B cell (primary cell): ENCODE data around the gene HOMEZ. TPM values are rescaled to one million over a fixed set of nuclear protein-coding genes. Genes with fewer than 3 reads are reported as not detected.
"Not testable (repeated sequence)": the region's sequence is repeated elsewhere in the genome, so short reads cannot be mapped to it uniquely, and the experiment has no call there.

Experiments
- ATAC-seq: fragments of 200-7000 bp; cut with Tn5 transposase; one replicate; pipeline ENCODE4 v1.10.0; 2021; ENCODE audit warnings: low read depth, mild to moderate bottlenecking, moderate number of reproducible peaks, moderate library complexity
- CTCF ChIA-PET: fragments of 350-600 bp; sonication (Branson Sonifier 250); formaldehyde crosslinking; loops from one replicate; lab custom pipeline; 2021; ENCODE audit warnings: antibody characterized with exemption, inconsistent platforms; lab: Charles Lee
- POLR2A ChIA-PET: fragments of 350-600 bp; sonication (Branson Sonifier 250); formaldehyde crosslinking; loops from one replicate; lab custom pipeline; 2021; ENCODE audit warnings: antibody characterized with exemption; lab: Charles Lee
- DNase-seq: peaks from one replicate; pipeline ENCODE4 v3.0.0; 2013
- H2AFZ ChIP-seq: 2 replicates; pipeline ENCODE4 v1.6.1; 2012; ENCODE audit warnings: mild to moderate bottlenecking, low read depth, low read length; ENCODE audit not compliant: insufficient read depth, poor library complexity, severe bottlenecking
- H3K27ac ChIP-seq, 2 donors: 1 replicate in 1 of 2; 2 replicates in 1 of 2; pipeline ENCODE4 v1.5.1; 2012 to 2013; ENCODE audit warnings: low read length in 2 of 2, mild to moderate bottlenecking in 2 of 2, moderate library complexity in 1 of 2
- H3K27me3 ChIP-seq, 4 experiments: fragments of 200-600 bp in 1 of 4; sonication (generic) in 1 of 4; replicated peaks in 1 of 4; 1 replicate in 2 of 4; 2 replicates in 2 of 4; pipeline versions ENCODE4 v1.6.1 to v1.7.0; 2013 to 2016; ENCODE audit warnings: low read length in 3 of 4, mild to moderate bottlenecking in 2 of 4, mixed read lengths in 1 of 4, moderate library complexity in 1 of 4; ENCODE audit not compliant: insufficient read depth in 4 of 4, control insufficient read depth in 3 of 4; ENCODE audit errors: control extremely low read depth in 1 of 4
- H3K36me3 ChIP-seq, 2 experiments: replicated peaks in 1 of 2; 1 replicate in 1 of 2; 2 replicates in 1 of 2; pipeline versions ENCODE4 v1.6.1 to v1.7.1; 2013; ENCODE audit warnings: low read length in 1 of 2; ENCODE audit not compliant: insufficient read depth in 2 of 2, control insufficient read depth in 1 of 2; ENCODE audit errors: control extremely low read depth in 1 of 2, extremely low read depth in 1 of 2
- H3K4me1 ChIP-seq, 2 donors: fragments of 200-600 bp in 1 of 2; sonication (generic) in 1 of 2; 1 replicate in 1 of 2; 2 replicates in 1 of 2; pipeline versions ENCODE4 v1.5.1 to v1.6.1; 2013 to 2017; ENCODE audit warnings: low read length in 2 of 2; ENCODE audit not compliant: control insufficient read depth in 2 of 2, insufficient read depth in 2 of 2
- H3K4me2 ChIP-seq: replicated peaks from 2 replicates; pipeline ENCODE3; 2012; ENCODE audit warnings: mild to moderate bottlenecking, low read depth, low read length; ENCODE audit not compliant: poor library complexity, severe bottlenecking
- H3K4me3 ChIP-seq, 5 experiments: fragments of 200-600 bp in 1 of 5; sonication (generic) in 1 of 5; 1 replicate in 3 of 5; 2 replicates in 2 of 5; pipeline versions ENCODE4 v1.5.1 to v1.7.0; 2011 to 2016; ENCODE audit warnings: low read length in 4 of 5, mild to moderate bottlenecking in 4 of 5, low read depth in 2 of 5, control low read depth in 1 of 5, moderate library complexity in 1 of 5; ENCODE audit not compliant: insufficient read depth in 1 of 5; ENCODE audit errors: control extremely low read depth in 1 of 5, extremely low read depth in 1 of 5
- H3K79me2 ChIP-seq: fragments of 200-600 bp; sonication (generic); one replicate; pipeline ENCODE4 v1.6.0; 2016; ENCODE audit warnings: low read length; ENCODE audit not compliant: control insufficient read depth, insufficient read depth
- H3K9ac ChIP-seq: fragments of 200-600 bp; sonication (generic); 2 replicates; pipeline ENCODE4 v1.6.1; 2017; ENCODE audit warnings: mild to moderate bottlenecking, low read length, moderate library complexity
- H3K9me3 ChIP-seq, 3 donors: one replicate each; pipeline versions ENCODE4 v1.6.1 to v1.7.1; 2013; ENCODE audit warnings: low read length in 2 of 3; ENCODE audit not compliant: control insufficient read depth in 2 of 3, insufficient read depth in 1 of 3; ENCODE audit errors: control extremely low read depth in 1 of 3
- H4K20me1 ChIP-seq: 2 replicates; pipeline ENCODE4 v1.6.0; 2012; ENCODE audit warnings: mild to moderate bottlenecking, low read length; ENCODE audit not compliant: insufficient read depth, control insufficient read depth, poor library complexity, severe bottlenecking
- H3K27ac Mint-ChIP-seq: one replicate; pipeline ENCODE4 v1.8.0; 2021; ENCODE audit warnings: mixed read lengths
- H3K27me3 Mint-ChIP-seq: one replicate; pipeline ENCODE4 v1.8.0; 2021; ENCODE audit warnings: mixed read lengths
- H3K4me1 Mint-ChIP-seq: one replicate; pipeline ENCODE4 v1.8.0; 2021; ENCODE audit warnings: mixed read lengths
- H3K4me3 Mint-ChIP-seq: one replicate; pipeline ENCODE4 v1.8.0; 2021; ENCODE audit warnings: mixed read lengths
- H3K9me3 Mint-ChIP-seq: one replicate; pipeline ENCODE4 v1.8.0; 2022; ENCODE audit warnings: mixed read lengths; ENCODE audit not compliant: insufficient read depth
- CTCF ChIP-seq: fragments of 200-600 bp; IDR thresholded peaks from one replicate; pipeline ENCODE4 v1.8.0; 2022; ENCODE audit warnings: antibody characterized with exemption, mild to moderate bottlenecking
- EZH2 ChIP-seq: IDR thresholded peaks from 2 replicates; pipeline ENCODE4 v1.6.1; 2012; ENCODE audit warnings: borderline replicate concordance, low read depth, mild to moderate bottlenecking, moderate library complexity, low read length; ENCODE audit not compliant: insufficient read depth, poor library complexity, severe bottlenecking
- WGBS: methylation state at CpG from one replicate; pipeline ENCODE4 v1.1.5; 2013; ENCODE audit warnings: missing lambda C conversion rate; ENCODE audit not compliant: insufficient coverage; 5-methylcytosine and 5-hydroxymethylcytosine counted together
- intact Hi-C: fragments of 100-400 bp; cut with micrococcal nuclease; formaldehyde crosslinking; loops from one replicate; pipeline ENCODE4 v1.10.0; 2022
- polyA plus RNA-seq: library from polyadenylated mRNA; depleted of rRNA; stranded (reverse); fragments of >200 nt; gene quantifications from 2 replicates; pipeline ENCODE4 v1.2.3, GENCODE V29; 2012
- total RNA-seq, 2 donors: library from RNA; stranded (reverse); fragments of 120-200 nt in 1 of 2; gene quantifications; 1 replicate in 1 of 2; 2 replicates in 1 of 2; pipeline versions ENCODE4 v1.2.3 to v1.2.4, GENCODE V29; 2013 to 2022

Gene HOMEZ
- total and polyA plus RNA-seq, 2 donors (not counting 1 experiment from before 2014, with no cell fraction given): 4.2 to 15.5 TPM

GRCh38 chr14:23242076-23242475, 43.9 kb downstream of the HOMEZ start:
- no peak for ATAC-seq
- no peak overlapping the region for H3K4me3 Mint-ChIP-seq
- H3K27ac ChIP-seq: no peak overlapping the region
- H3K79me2 ChIP-seq: no peaks in the 10 kb centered on the region
- no peak overlapping the region for H3K9ac ChIP-seq
- H3K4me1 ChIP-seq: peaks cover 8% of the 10 kb centered on the region in 2 donors
- H3K9me3 Mint-ChIP-seq: no peaks in the 10 kb centered on the region
- H3K27me3 Mint-ChIP-seq: peaks cover 26% of the 10 kb centered on the region
- no peaks in the 10 kb centered on the region for H4K20me1 ChIP-seq
- no peak overlapping the region for H3K4me2 ChIP-seq
- intact Hi-C loops: no loop called here
- H3K9me3 ChIP-seq: peaks cover 0 to 5% (median 0%) of the 10 kb centered on the region in 3 donors
- WGBS: no CpG with 5 or more reads among the region's 3 CpGs
- H3K36me3 ChIP-seq: no peaks in the 10 kb centered on the region
- ChIA-PET POLR2A (no interaction called here), CTCF (interaction anchor here (0.7 to 1.5 kb wide), 2 partner anchors 20 to 1025 kb away, joined by 4 to 5 read pairs; no protein-coding TSS in a partner anchor)
- H3K27ac Mint-ChIP-seq: no peak overlapping the region
- H3K4me3 ChIP-seq: no peak overlapping the region
- H3K4me1 Mint-ChIP-seq: peaks cover 9% of the 10 kb centered on the region
- DNase-seq: no peak
- peaks cover 0 to 14% (median 2%) of the 10 kb centered on the region in 4 experiments for H3K27me3 ChIP-seq
- TF ChIP-seq CTCF: no peak
- TF ChIP-seq EZH2: no peak
- H2AFZ ChIP-seq: no peak overlapping the region

- CTCF ChIA-PET: interaction anchor here (0.7 kb wide), 1 partner anchor 1024 kb away, joined by 5 read pairs; no protein-coding TSS in a partner anchor
These were observed 44.7 kb downstream of the HOMEZ start for GRCh38 chr14:23241061-23241715.

More at GRCh38 chr14:23241061-23241715, 44.7 kb downstream of the HOMEZ start:
- peaks cover 26% of the 10 kb centered on the region for H3K27me3 Mint-ChIP-seq
- H4K20me1 ChIP-seq, H3K4me3 ChIP-seq, H3K27ac ChIP-seq, DNase-seq, H2AFZ ChIP-seq, H3K4me2 ChIP-seq, H3K4me1 ChIP-seq, H3K9me3 Mint-ChIP-seq, H3K27ac Mint-ChIP-seq, H3K79me2 ChIP-seq, H3K36me3 ChIP-seq, ATAC-seq, H3K4me3 Mint-ChIP-seq, POLR2A ChIA-PET, H3K9ac ChIP-seq, H3K4me1 Mint-ChIP-seq, H3K9me3 ChIP-seq, intact Hi-C loops: not testable (repeated sequence)
- H3K27me3 ChIP-seq: peaks cover 0 to 16% (median 2%) of the 10 kb centered on the region in 4 experiments
- WGBS: 97% methylated on average over 5 of the region's 7 CpGs
